ENCODE measurements around the gene SYNDIG1L. TPM values are rescaled to one million over a fixed set of nuclear protein-coding genes. Genes with fewer than 3 reads are reported as not detected.

Gene SYNDIG1L
- total and polyA plus RNA-seq, 7 donors = not detected

DNA sequence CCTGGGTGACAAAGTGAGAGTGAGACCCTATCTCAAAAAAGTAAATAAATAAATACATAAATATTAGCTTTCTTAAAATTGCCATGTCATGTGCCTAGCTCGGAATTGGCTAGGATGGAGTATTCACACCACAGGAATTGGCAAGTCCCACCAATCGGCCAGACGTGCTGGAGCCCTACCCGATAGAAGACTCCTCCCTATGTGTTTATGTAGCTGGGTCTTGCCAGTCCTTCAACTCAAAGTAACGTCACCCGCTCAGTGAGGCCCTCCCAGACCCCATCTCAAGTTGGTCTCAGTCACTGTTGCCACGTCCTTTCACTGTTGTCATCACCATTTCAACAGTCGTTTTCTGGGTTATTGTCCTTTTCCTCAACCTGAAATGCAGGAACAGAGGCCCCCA lies 57.6 kb downstream of the SYNDIG1L start:
- Histone ChIP-seq H3K9me3 (no peaks in the 10 kb centered on the region), H3K4me1 (no peaks in the 10 kb centered on the region), H3K36me3 (ENCODE audit: insufficient read depth in 1 of 2, low read depth in 1 of 2) (no peaks in the 10 kb centered on the region), H3K27me3 (ENCODE audit: insufficient read depth in 3 of 3, low read length in 2 of 3) (peaks cover 0 to 4% (median 0%) of the 10 kb centered on the region in 3 donors), H3K4me3 (no peak overlapping the region), H3K27ac (no peak overlapping the region)
- TF ChIP-seq, protein P1, sequence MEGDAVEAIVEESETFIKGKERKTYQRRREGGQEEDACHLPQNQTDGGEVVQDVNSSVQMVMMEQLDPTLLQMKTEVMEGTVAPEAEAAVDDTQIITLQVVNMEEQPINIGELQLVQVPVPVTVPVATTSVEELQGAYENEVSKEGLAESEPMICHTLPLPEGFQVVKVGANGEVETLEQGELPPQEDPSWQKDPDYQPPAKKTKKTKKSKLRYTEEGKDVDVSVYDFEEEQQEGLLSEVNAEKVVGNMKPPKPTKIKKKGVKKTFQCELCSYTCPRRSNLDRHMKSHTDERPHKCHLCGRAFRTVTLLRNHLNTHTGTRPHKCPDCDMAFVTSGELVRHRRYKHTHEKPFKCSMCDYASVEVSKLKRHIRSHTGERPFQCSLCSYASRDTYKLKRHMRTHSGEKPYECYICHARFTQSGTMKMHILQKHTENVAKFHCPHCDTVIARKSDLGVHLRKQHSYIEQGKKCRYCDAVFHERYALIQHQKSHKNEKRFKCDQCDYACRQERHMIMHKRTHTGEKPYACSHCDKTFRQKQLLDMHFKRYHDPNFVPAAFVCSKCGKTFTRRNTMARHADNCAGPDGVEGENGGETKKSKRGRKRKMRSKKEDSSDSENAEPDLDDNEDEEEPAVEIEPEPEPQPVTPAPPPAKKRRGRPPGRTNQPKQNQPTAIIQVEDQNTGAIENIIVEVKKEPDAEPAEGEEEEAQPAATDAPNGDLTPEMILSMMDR (IDR thresholded peaks at IDR 0.05) = no peak
- DNase-seq (no peak), ATAC-seq (no peak)
- WGBS, 3 donors = 73 to 81% (median 76%) methylated on average over 8 of the region's 8 CpGs
- intact Hi-C loops (cut with DNase I) = no loop called here

DNA sequence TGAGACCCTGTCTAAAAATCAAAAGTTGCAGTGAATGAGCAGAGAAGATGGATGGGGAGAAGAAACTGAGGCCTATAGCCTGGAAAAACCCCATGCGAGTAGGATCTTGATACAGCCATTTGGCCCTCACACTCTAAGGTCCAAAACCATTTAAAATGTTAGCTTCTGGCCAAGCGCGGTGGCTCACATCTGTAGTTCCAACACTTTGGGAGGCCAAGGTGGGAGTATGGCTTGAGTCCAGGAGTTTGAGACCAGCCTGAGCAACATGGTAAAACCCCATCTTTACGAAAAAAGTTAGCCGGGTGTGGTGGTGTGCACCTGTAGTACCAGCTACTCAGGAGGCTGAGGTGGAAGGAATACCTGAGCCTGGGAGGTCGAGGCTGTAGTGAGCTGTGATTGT lies 58.0 kb downstream of the SYNDIG1L start:
- Histone ChIP-seq H3K36me3 (ENCODE audit: insufficient read depth in 1 of 2, low read depth in 1 of 2) (no peaks in the 10 kb centered on the region), H3K4me3 (no peak overlapping the region), H3K9me3 (no peaks in the 10 kb centered on the region), H3K27ac (no peak overlapping the region), H3K27me3 (ENCODE audit: insufficient read depth in 3 of 3, low read length in 2 of 3) (peaks cover 0 to 4% (median 0%) of the 10 kb centered on the region in 3 donors), H3K4me1 (no peaks in the 10 kb centered on the region)
- TF ChIP-seq, protein P1 (IDR thresholded peaks at IDR 0.05) = no peak
- intact Hi-C loops (cut with DNase I) = no loop called here
- 87 to 95% (median 89%) methylated on average over 6 of the region's 6 CpGs for WGBS, 3 donors
- ATAC-seq (no peak), DNase-seq (no peak)

GRCh38 chr14:74364271-74364880 lies 61.6 kb downstream of the SYNDIG1L start:
- TF ChIP-seq, protein P1 (IDR thresholded peaks at IDR 0.05) = no peak
- Histone ChIP-seq H3K27me3 (ENCODE audit: insufficient read depth in 3 of 3, low read length in 2 of 3) (peaks cover 0 to 8% (median 4%) of the 10 kb centered on the region in 3 donors), H3K4me1 (no peaks in the 10 kb centered on the region), H3K27ac (no peak overlapping the region), H3K36me3 (ENCODE audit: insufficient read depth in 1 of 2, low read depth in 1 of 2) (no peaks in the 10 kb centered on the region), H3K4me3 (no peak overlapping the region), H3K9me3 (no peaks in the 10 kb centered on the region)
- ATAC-seq (no peak), DNase-seq (no peak)
- 70 to 72% (median 70%) methylated on average over 7 of the region's 7 CpGs for WGBS, 3 donors
- intact Hi-C loops (cut with DNase I) = loop anchor here in 1 of 2 donors (5.0 kb wide), 1 partner anchor 128 kb away; the partner anchor contains the start of genes ISCA2 and NPC2

GRCh38 chr14:74362361-74362915 lies 63.6 kb downstream of the SYNDIG1L start:
- DNase-seq = peak; percentile 83 to 90
- ATAC-seq = peak; percentile 85 to 92 (median 90)
- intact Hi-C loops (cut with DNase I) = loop anchor here (2.0 to 5.0 kb wide), 3 partner anchors 116 to 250 kb away; partner anchors contain the start of genes ISCA2 (in 1 of the 2), LTBP2 (in 1 of the 2) and NPC2 (in 1 of the 2)
- Histone ChIP-seq H3K27me3 (ENCODE audit: insufficient read depth in 3 of 3, low read length in 2 of 3) (peaks cover 0 to 8% (median 4%) of the 10 kb centered on the region in 3 donors), H3K4me1 (no peaks in the 10 kb centered on the region), H3K27ac (no peak overlapping the region), H3K4me3 (no peak overlapping the region), H3K9me3 (no peaks in the 10 kb centered on the region), H3K36me3 (ENCODE audit: insufficient read depth in 1 of 2, low read depth in 1 of 2) (no peaks in the 10 kb centered on the region)
- TF ChIP-seq, protein P1 (IDR thresholded peaks at IDR 0.05) = peak; percentile 92
- 20 to 22% (median 20%) methylated on average over 12 of the region's 12 CpGs for WGBS, 3 donors

Data from psoas muscle (tissue), 8 donors.